Endothelial cell (in vitro differentiated cells): ENCODE data around the gene KHK. TPM values are rescaled to one million over a fixed set of nuclear protein-coding genes. Genes with fewer than 3 reads are reported as not detected.
A peak's percentile ranks its signal among the peaks of the same experiment; 100 is the strongest.

Experiments
- DNase-seq: peaks from one replicate; pipeline ENCODE4 v3.0.0; 2021; ENCODE audit warnings: low spot score
- H3K27ac Mint-ChIP-seq: one replicate; pipeline ENCODE4 v1.8.0; 2021; ENCODE audit warnings: mixed read lengths, inconsistent platforms; ENCODE audit not compliant: unreplicated experiment
- H3K27me3 Mint-ChIP-seq: one replicate; pipeline ENCODE4 v1.8.0; 2021; ENCODE audit warnings: mild to moderate bottlenecking, moderate library complexity, mixed read lengths, inconsistent platforms; ENCODE audit not compliant: unreplicated experiment
- H3K36me3 Mint-ChIP-seq: one replicate; pipeline ENCODE4 v1.8.0; 2021; ENCODE audit warnings: mild to moderate bottlenecking, low read depth, mixed read lengths, inconsistent platforms; ENCODE audit not compliant: unreplicated experiment
- H3K4me1 Mint-ChIP-seq: one replicate; pipeline ENCODE4 v1.8.0; 2021; ENCODE audit warnings: mild to moderate bottlenecking, mixed read lengths, inconsistent platforms; ENCODE audit not compliant: unreplicated experiment
- H3K4me3 Mint-ChIP-seq: one replicate; pipeline ENCODE4 v1.8.0; 2021; ENCODE audit warnings: mild to moderate bottlenecking, mixed read lengths, inconsistent platforms; ENCODE audit not compliant: unreplicated experiment
- H3K9me3 Mint-ChIP-seq: one replicate; pipeline ENCODE4 v1.8.0; 2021; ENCODE audit warnings: mixed read lengths, inconsistent platforms; ENCODE audit not compliant: unreplicated experiment
- CTCF ChIP-seq: fragments of 200-600 bp; sonication (generic); IDR thresholded peaks from one replicate; pipeline ENCODE4 v1.5.0; 2021; ENCODE audit warnings: antibody characterized with exemption; ENCODE audit not compliant: unreplicated experiment
- total RNA-seq: library from RNA; stranded (reverse); fragmentation: NEBNext Ultra II Directional; extraction: Animal tissue kit (Norgen Biotek cat#: 25700); gene quantifications from one replicate; pipeline ENCODE4 v1.2.1, GENCODE V29; 2021; ENCODE audit not compliant: unreplicated experiment

The KHK gene
- total RNA-seq, 1 donor from 2014 or later, result 1.4 TPM

GRCh38 chr2:27092696-27093429, 6.3 kb downstream of the KHK start:
- H3K4me3 Mint-ChIP-seq, result no peak overlapping the region
- H3K4me1 Mint-ChIP-seq, result peaks cover 15% of the 10 kb centered on the region
- no peak for DNase-seq
- H3K9me3 Mint-ChIP-seq, result no peaks in the 10 kb centered on the region
- no peaks in the 10 kb centered on the region for H3K36me3 Mint-ChIP-seq
- TF ChIP-seq CTCF, result no peak
- H3K27me3 Mint-ChIP-seq, result peaks cover 14% of the 10 kb centered on the region
- H3K27ac Mint-ChIP-seq, result peak overlapping the region; percentile 64

DNA sequence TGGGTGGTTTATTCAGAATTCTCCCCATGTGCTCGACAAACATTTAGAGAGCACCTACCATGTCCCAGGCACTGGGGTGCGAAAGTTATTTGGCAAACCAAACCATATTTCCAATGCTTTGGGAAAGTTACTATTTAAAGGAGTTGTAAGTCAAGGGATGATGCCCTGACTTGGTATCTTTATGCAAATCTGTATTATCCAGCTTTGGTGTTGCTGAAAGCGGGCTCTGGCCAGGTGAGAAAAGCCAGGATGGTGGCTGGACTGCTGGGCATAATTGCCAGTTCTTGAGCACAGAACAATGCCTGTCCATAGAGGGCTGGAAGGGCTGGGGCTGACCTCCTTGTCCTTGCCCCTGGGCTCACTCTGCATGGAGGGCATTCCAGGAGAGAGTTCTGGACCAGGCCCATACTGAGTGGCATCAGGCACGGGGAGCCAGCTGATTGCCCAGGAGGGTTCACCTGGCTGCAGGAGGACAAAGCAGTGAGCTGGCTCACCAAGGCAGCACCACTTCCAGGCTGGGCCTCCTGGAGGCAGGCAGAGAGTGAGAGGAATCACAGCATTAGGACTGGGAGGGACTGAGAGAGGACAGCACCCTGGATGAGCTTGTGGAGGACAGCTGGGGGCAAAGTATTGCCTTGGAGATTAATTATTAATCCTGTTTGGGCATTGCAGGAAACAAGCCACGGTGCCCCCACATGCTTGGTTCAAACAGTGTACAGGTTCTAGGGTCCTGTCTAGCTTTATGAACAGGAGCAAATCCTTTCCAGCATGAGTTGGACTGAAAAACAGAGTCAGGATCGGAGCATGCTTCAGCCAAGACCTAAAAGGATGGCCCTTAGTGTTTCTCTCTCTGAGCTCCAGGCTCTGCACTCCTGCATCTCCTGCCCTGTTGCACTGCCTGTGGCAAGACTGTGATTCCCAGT, 7.1 kb downstream of the KHK start:
- Mint-ChIP-seq H3K4me1 (peaks cover 15% of the 10 kb centered on the region), H3K27ac (no peak overlapping the region), H3K36me3 (no peaks in the 10 kb centered on the region), H3K4me3 (no peak overlapping the region), H3K9me3 (no peaks in the 10 kb centered on the region), H3K27me3 (peaks cover 12% of the 10 kb centered on the region)
- DNase-seq, result no peak
- no peak for TF ChIP-seq CTCF

- no peak for DNase-seq
- no peak overlapping the region for H3K4me3 Mint-ChIP-seq
- H3K4me1 Mint-ChIP-seq, result peaks cover 15% of the 10 kb centered on the region
- H3K27me3 Mint-ChIP-seq, result peaks cover 13% of the 10 kb centered on the region
- no peaks in the 10 kb centered on the region for H3K36me3 Mint-ChIP-seq
- no peaks in the 10 kb centered on the region for H3K9me3 Mint-ChIP-seq
- no peak for TF ChIP-seq CTCF
- H3K27ac Mint-ChIP-seq, result no peak overlapping the region
These were observed 7.9 kb downstream of the KHK start for GRCh38 chr2:27094353-27094984.

GRCh38 chr2:27095427-27095744, 8.8 kb downstream of the KHK start:
- Mint-ChIP-seq H3K4me3 (no peak overlapping the region), H3K27ac (no peak overlapping the region)

More at GRCh38 chr2:27095427-27095744, 8.8 kb downstream of the KHK start:
- peaks cover 15% of the 10 kb centered on the region for H3K4me1 Mint-ChIP-seq
- H3K27me3 Mint-ChIP-seq, result peaks cover 13% of the 10 kb centered on the region
- DNase-seq, result no peak
- H3K9me3 Mint-ChIP-seq, result no peaks in the 10 kb centered on the region
- TF ChIP-seq CTCF, result no peak
- no peaks in the 10 kb centered on the region for H3K36me3 Mint-ChIP-seq
